GM23338 (cell line): Measurements from ENCODE around the gene ODAM. TPM values are rescaled to one million over a fixed set of nuclear protein-coding genes. Genes with fewer than 3 reads are reported as not detected.

ENCODE experiments used
- ATAC-seq: fragments of 200-7000 bp; cut with Tn5 transposase; 3 replicates; pipeline ENCODE4 v1.9.1; 2020
- DNase-seq: peaks from one replicate; pipeline ENCODE4 v3.0.0-alpha.2; 2015; ENCODE audit warnings: low spot score
- H2AFZ ChIP-seq: fragments of 200-600 bp; sonication (generic); 2 replicates; pipeline ENCODE4 v1.8.0; 2016; ENCODE audit warnings: antibody characterized with exemption, mild to moderate bottlenecking, moderate library complexity
- H3F3A ChIP-seq: fragments of 200-600 bp; sonication (generic); replicated peaks from 2 replicates; pipeline ENCODE4 v1.8.0; 2017; ENCODE audit warnings: antibody characterized with exemption, mixed run types, low read depth
- H3K27ac ChIP-seq: fragments of 200-600 bp; sonication (generic); 2 replicates; pipeline ENCODE4 v1.6.1; 2016; ENCODE audit warnings: low read depth
- H3K27me3 ChIP-seq: fragments of 200-600 bp; sonication (generic); 2 replicates; pipeline ENCODE4 v1.8.0; 2016; ENCODE audit warnings: mild to moderate bottlenecking, mixed run types, moderate library complexity; ENCODE audit not compliant: insufficient read depth
- H3K36me3 ChIP-seq: fragments of 200-600 bp; sonication (generic); 2 replicates; pipeline ENCODE4 v1.8.0; 2016; ENCODE audit warnings: mild to moderate bottlenecking; ENCODE audit not compliant: insufficient read depth
- H3K4me1 ChIP-seq: fragments of 200-600 bp; sonication (generic); 2 replicates; pipeline ENCODE4 v1.8.0; 2016; ENCODE audit warnings: mild to moderate bottlenecking, moderate library complexity; ENCODE audit not compliant: insufficient read depth
- H3K4me2 ChIP-seq: fragments of 200-600 bp; sonication (generic); 2 replicates; pipeline ENCODE4 v1.7.1; 2017; ENCODE audit warnings: mixed run types
- H3K4me3 ChIP-seq: fragments of 200-600 bp; sonication (generic); 2 replicates; pipeline ENCODE4 v1.6.1; 2016; ENCODE audit warnings: mixed run types
- H3K79me2 ChIP-seq: fragments of 200-600 bp; sonication (generic); replicated peaks from 2 replicates; pipeline ENCODE4 v1.8.0; 2017; ENCODE audit warnings: mild to moderate bottlenecking; ENCODE audit not compliant: insufficient read depth
- H3K9me2 ChIP-seq: fragments of 200-600 bp; sonication (generic); 2 replicates; pipeline ENCODE4 v1.8.0; 2017; ENCODE audit not compliant: insufficient read depth
- H4K20me1 ChIP-seq: fragments of 200-600 bp; sonication (generic); replicated peaks from 2 replicates; pipeline ENCODE4 v1.8.0; 2017; ENCODE audit warnings: mild to moderate bottlenecking; ENCODE audit not compliant: insufficient read depth
- H3K27ac Mint-ChIP-seq: 2 replicates; pipeline ENCODE4 v1.8.0; 2020; ENCODE audit warnings: inconsistent platforms, mild to moderate bottlenecking, moderate library complexity, mixed read lengths
- H3K27me3 Mint-ChIP-seq: 3 replicates; pipeline ENCODE4 v1.8.0; 2022; ENCODE audit warnings: low read depth, mild to moderate bottlenecking, moderate library complexity, mixed read lengths, inconsistent platforms; ENCODE audit not compliant: insufficient read depth, poor library complexity
- H3K36me3 Mint-ChIP-seq: 3 replicates; pipeline ENCODE4 v1.8.0; 2021; ENCODE audit warnings: low read depth, mild to moderate bottlenecking, inconsistent platforms, moderate library complexity, mixed read lengths
- H3K4me1 Mint-ChIP-seq: 3 replicates; pipeline ENCODE4 v1.8.0; 2020; ENCODE audit warnings: mild to moderate bottlenecking, inconsistent platforms, mixed read lengths
- H3K4me3 Mint-ChIP-seq: 3 replicates; pipeline ENCODE4 v1.8.0; 2021; ENCODE audit warnings: moderate library complexity, mild to moderate bottlenecking, inconsistent platforms, mixed read lengths
- H3K9me3 Mint-ChIP-seq: 3 replicates; pipeline ENCODE4 v1.8.0; 2020; ENCODE audit warnings: moderate library complexity, mild to moderate bottlenecking, inconsistent platforms, mixed read lengths
- CREB1 ChIP-seq: fragments of 250-450 bp; sonication (Bioruptor Pico); IDR thresholded peaks from 2 replicates; pipeline ENCODE4 v1.5.0; 2020; ENCODE audit warnings: low read depth, mild to moderate bottlenecking, moderate library complexity
- EZH2phosphoT487 ChIP-seq: fragments of 200-600 bp; sonication (generic); IDR thresholded peaks from one replicate; pipeline ENCODE4 v1.8.1; 2018; ENCODE audit warnings: antibody characterized with exemption; ENCODE audit not compliant: unreplicated experiment
- JUNB ChIP-seq: IDR thresholded peaks from one replicate; pipeline ENCODE4 v1.6.1; 2016; ENCODE audit warnings: antibody characterized with exemption; ENCODE audit not compliant: unreplicated experiment
- STAT1 ChIP-seq: IDR thresholded peaks from one replicate; pipeline ENCODE4 v1.6.1; 2016; ENCODE audit warnings: antibody characterized with exemption; ENCODE audit not compliant: unreplicated experiment
- ZNF462 ChIP-seq: fragments of 250-450 bp; sonication (Bioruptor Pico); IDR thresholded peaks from 2 replicates; pipeline ENCODE4 v1.5.0; 2020; ENCODE audit warnings: mild to moderate bottlenecking, moderate library complexity
- polyA plus RNA-seq: library from polyadenylated mRNA; unstranded; fragments of >200 nt; fragmentation: Nextera tagmentation; extraction: Ambion mirVana; gene quantifications from 2 replicates; pipeline ENCODE4 v1.2.1, GENCODE V29; 2016
- total RNA-seq: library from RNA; depleted of rRNA; stranded (reverse); fragments of >200 nt; shearing (Covaris generic); gene quantifications from 2 replicates; pipeline ENCODE4 v1.2.3, GENCODE V29; 2014
- TF ChIP-seq, protein P1 (sequence below): IDR thresholded peaks from 2 replicates; pipeline ENCODE4 v1.6.1; 2016; ENCODE audit warnings: antibody characterized with exemption
- TF ChIP-seq, protein P2 (sequence below), 2 experiments: fragments of 200-600 bp in 1 of 2; sonication (generic) in 1 of 2; conservative IDR thresholded peaks; 2 replicates each; pipeline versions ENCODE4 v1.5.1 to v1.6.1; 2016 to 2017; ENCODE audit warnings: antibody characterized with exemption in 2 of 2, low read depth in 2 of 2, mild to moderate bottlenecking in 2 of 2, moderate library complexity in 1 of 2

ODAM gene
- total and polyA plus RNA-seq, 2 experiments from 2014 or later: not detected

- TF ChIP-seq ZNF462 (CRISPR knock-in tag) (no peak), JUNB (no peak), STAT1 (no peak)
- TF ChIP-seq, protein P1, sequence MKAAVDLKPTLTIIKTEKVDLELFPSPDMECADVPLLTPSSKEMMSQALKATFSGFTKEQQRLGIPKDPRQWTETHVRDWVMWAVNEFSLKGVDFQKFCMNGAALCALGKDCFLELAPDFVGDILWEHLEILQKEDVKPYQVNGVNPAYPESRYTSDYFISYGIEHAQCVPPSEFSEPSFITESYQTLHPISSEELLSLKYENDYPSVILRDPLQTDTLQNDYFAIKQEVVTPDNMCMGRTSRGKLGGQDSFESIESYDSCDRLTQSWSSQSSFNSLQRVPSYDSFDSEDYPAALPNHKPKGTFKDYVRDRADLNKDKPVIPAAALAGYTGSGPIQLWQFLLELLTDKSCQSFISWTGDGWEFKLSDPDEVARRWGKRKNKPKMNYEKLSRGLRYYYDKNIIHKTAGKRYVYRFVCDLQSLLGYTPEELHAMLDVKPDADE: no peak
Observed at GRCh38 chr4:70191647-70192046, 3.9 kb upstream of the ODAM start (continued).

GRCh38 chr4:70192895-70193294 is 2.6 kb upstream of the ODAM start:
- H3F3A ChIP-seq: no peaks in the 10 kb centered on the region
- H3K27ac ChIP-seq: no peak overlapping the region
- Mint-ChIP-seq H3K9me3 (no peaks in the 10 kb centered on the region; the same call in 2 of the 3 replicates), H3K27ac (no peak overlapping the region), H3K4me1 (peaks cover 8% of the 10 kb centered on the region; the same call in 2 of the 3 replicates), H3K27me3 (peaks cover 3% of the 10 kb centered on the region), H3K36me3 (no peaks in the 10 kb centered on the region), H3K4me3 (no peak overlapping the region)
- DNase-seq (no peak), ATAC-seq (no peak)
- H2AFZ ChIP-seq: no peak overlapping the region
- H3K9me2 ChIP-seq: no peaks in the 10 kb centered on the region
- no peaks in the 10 kb centered on the region for H4K20me1 ChIP-seq
- no peak overlapping the region for H3K4me3 ChIP-seq
- no peaks in the 10 kb centered on the region for H3K27me3 ChIP-seq
- no peaks in the 10 kb centered on the region for H3K79me2 ChIP-seq
- no peaks in the 10 kb centered on the region for H3K36me3 ChIP-seq
- no peak overlapping the region for H3K4me2 ChIP-seq
- H3K4me1 ChIP-seq: peaks cover 3% of the 10 kb centered on the region; the same call in 1 of the 2 replicates
- TF ChIP-seq EZH2phosphoT487 (no peak), STAT1 (no peak), CREB1 (CRISPR knock-in tag) (no peak), ZNF462 (CRISPR knock-in tag) (no peak)
- TF ChIP-seq, protein P2, sequence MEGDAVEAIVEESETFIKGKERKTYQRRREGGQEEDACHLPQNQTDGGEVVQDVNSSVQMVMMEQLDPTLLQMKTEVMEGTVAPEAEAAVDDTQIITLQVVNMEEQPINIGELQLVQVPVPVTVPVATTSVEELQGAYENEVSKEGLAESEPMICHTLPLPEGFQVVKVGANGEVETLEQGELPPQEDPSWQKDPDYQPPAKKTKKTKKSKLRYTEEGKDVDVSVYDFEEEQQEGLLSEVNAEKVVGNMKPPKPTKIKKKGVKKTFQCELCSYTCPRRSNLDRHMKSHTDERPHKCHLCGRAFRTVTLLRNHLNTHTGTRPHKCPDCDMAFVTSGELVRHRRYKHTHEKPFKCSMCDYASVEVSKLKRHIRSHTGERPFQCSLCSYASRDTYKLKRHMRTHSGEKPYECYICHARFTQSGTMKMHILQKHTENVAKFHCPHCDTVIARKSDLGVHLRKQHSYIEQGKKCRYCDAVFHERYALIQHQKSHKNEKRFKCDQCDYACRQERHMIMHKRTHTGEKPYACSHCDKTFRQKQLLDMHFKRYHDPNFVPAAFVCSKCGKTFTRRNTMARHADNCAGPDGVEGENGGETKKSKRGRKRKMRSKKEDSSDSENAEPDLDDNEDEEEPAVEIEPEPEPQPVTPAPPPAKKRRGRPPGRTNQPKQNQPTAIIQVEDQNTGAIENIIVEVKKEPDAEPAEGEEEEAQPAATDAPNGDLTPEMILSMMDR (conservative IDR thresholded peaks at IDR 0.05; ENCODE audit: low read depth in 2 of 2): no peak
